H1 (cell line): ENCODE measurements around the gene CFAP221. TPM values are rescaled to one million over a fixed set of nuclear protein-coding genes. Genes with fewer than 3 reads are reported as not detected.

Source experiments
- CREB1 ChIP-seq: IDR thresholded peaks from 2 replicates; pipeline ENCODE4 v1.6.1; 2012; ENCODE audit warnings: inconsistent platforms
- KDM5A ChIP-seq: fragments of 200-600 bp; IDR thresholded peaks from 2 replicates; pipeline ENCODE4 v1.7.1; 2012; ENCODE audit warnings: mild to moderate bottlenecking, low read length, inconsistent platforms, mixed read lengths
- MAFK ChIP-seq: IDR thresholded peaks from 2 replicates; pipeline ENCODE4 v1.6.1; 2012; ENCODE audit warnings: low read depth, mild to moderate bottlenecking, improper control_type of control experiment, low read length
- RNF2 ChIP-seq: fragments of 200-900, 300-1000 bp; sonication (generic); IDR thresholded peaks from 2 replicates; pipeline ENCODE4 v1.7.1; 2016; ENCODE audit warnings: borderline replicate concordance, low read depth, mild to moderate bottlenecking, antibody characterized with exemption, low read length; ENCODE audit not compliant: poor library complexity, severe bottlenecking; ENCODE audit errors: missing control alignments
- SP4 ChIP-seq: IDR thresholded peaks from 2 replicates; pipeline ENCODE4 v1.6.1; 2012; ENCODE audit warnings: low read length, inconsistent platforms
- polyA plus RNA-seq, 7 experiments: library from polyadenylated mRNA; depleted of rRNA in 3 of 7; stranded (reverse) in 5 of 7; unstranded in 2 of 7; fragments of >200 nt in 5 of 7; fragments of 200-250 nt in 2 of 7; gene quantifications; 1 replicate in 5 of 7; 2 replicates in 1 of 7; 4 replicates in 1 of 7; pipeline versions ENCODE4 v1.2.1 to v1.2.3, GENCODE V29; 2011 to 2013; ENCODE audit warnings: missing spikeins in 2 of 7, mixed read lengths in 2 of 7
- total RNA-seq: library from RNA; stranded (reverse); fragmentation: NEBNext Ultra II Directional; extraction: Animal tissue kit (Norgen Biotek cat#: 25700); gene quantifications from 2 replicates; pipeline ENCODE4 v1.2.1, GENCODE V29; 2021
- TF ChIP-seq, protein P1 (sequence below): IDR thresholded peaks from 2 replicates; pipeline ENCODE4 v1.6.1; 2012; ENCODE audit warnings: low read length, inconsistent platforms

The CFAP221 gene
- total and polyA plus RNA-seq, 2 of the 8 experiments (the other 6 are each of a cell fraction or from before 2014, with no cell fraction given), result 0.14 to 0.71 TPM

DNA sequence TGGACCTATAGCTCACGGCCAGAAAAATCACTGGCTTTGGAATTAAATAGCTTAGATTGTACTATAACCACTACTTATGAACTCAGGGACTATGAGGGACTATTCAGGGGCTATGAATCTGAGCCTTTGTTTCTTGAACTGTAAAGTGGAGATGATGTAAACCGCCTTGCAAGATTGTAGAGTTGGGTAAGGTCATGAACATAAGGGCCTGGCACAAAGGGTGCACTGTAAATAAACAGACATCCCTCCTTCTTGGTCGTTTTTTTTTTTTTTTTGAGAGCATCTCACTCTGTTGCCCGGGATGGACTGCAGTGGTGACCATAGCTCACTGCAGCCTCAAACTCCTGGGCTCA lies 137.6 kb downstream of the CFAP221 start (continued):
- TF ChIP-seq MAFK (no peak), CREB1 (no peak), SP4 (no peak), RNF2 (no peak), KDM5A (no peak)
- TF ChIP-seq, protein P1, sequence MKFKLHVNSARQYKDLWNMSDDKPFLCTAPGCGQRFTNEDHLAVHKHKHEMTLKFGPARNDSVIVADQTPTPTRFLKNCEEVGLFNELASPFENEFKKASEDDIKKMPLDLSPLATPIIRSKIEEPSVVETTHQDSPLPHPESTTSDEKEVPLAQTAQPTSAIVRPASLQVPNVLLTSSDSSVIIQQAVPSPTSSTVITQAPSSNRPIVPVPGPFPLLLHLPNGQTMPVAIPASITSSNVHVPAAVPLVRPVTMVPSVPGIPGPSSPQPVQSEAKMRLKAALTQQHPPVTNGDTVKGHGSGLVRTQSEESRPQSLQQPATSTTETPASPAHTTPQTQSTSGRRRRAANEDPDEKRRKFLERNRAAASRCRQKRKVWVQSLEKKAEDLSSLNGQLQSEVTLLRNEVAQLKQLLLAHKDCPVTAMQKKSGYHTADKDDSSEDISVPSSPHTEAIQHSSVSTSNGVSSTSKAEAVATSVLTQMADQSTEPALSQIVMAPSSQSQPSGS, result no peak
- TF ChIP-seq, all 59 proteins: peak for 0
